ENCODE measurements around the gene ORAI3. TPM values are rescaled to one million over a fixed set of nuclear protein-coding genes. Genes with fewer than 3 reads are reported as not detected.

The ORAI3 gene
- total RNA-seq, 6 donors from 2014 or later: 22.2 to 33.9 (median 28.4) TPM

GRCh38 chr16:30990105-30990504 is 41.2 kb downstream of the ORAI3 start:
- peaks cover 0 to 7% (median 2%) of the 10 kb centered on the region in 4 donors for H3K36me3 ChIP-seq
- H3K4me3 ChIP-seq: no peak overlapping the region
- ATAC-seq (ENCODE audit: low FRiP score in 2 of 2) (no peak), DNase-seq (no peak)
- no peaks in the 10 kb centered on the region for H3K9me3 ChIP-seq
- no peaks in the 10 kb centered on the region for H3K27me3 ChIP-seq
- TF ChIP-seq CTCF (IDR thresholded peaks at IDR 0.05) (no peak), POLR2A (IDR thresholded peaks at IDR 0.05) (no peak), POLR2AphosphoS5 (IDR thresholded peaks at IDR 0.05) (no peak), EP300 (IDR thresholded peaks at IDR 0.05) (no peak)
- H3K4me1 ChIP-seq: peaks cover 6 to 7% (median 6%) of the 10 kb centered on the region in 4 donors
- H3K27ac ChIP-seq: no peak overlapping the region
- 56 to 69% methylated on average over 5 to 10 of the region's 12 CpGs for WGBS, 2 donors

- ATAC-seq (ENCODE audit: low FRiP score in 2 of 2): no peak
- no peak for TF ChIP-seq POLR2A (IDR thresholded peaks at IDR 0.05)
- no peak for TF ChIP-seq POLR2AphosphoS5 (IDR thresholded peaks at IDR 0.05)
- no peak for TF ChIP-seq EP300 (IDR thresholded peaks at IDR 0.05)
- 73 to 89% methylated on average over 8 of the region's 8 CpGs for WGBS, 2 donors
These were observed 42.2 kb downstream of the ORAI3 start for GRCh38 chr16:30991052-30991451.

GRCh38 chr16:30992276-30992780 is 43.5 kb downstream of the ORAI3 start:
- H3K9me3 ChIP-seq: no peaks in the 10 kb centered on the region
- peaks cover 0 to 4% (median 0%) of the 10 kb centered on the region in 4 donors for H3K36me3 ChIP-seq
- no peak overlapping the region for H3K27ac ChIP-seq
- H3K4me1 ChIP-seq: peaks cover 8 to 12% (median 10%) of the 10 kb centered on the region in 4 donors
- no peak for TF ChIP-seq POLR2A (IDR thresholded peaks at IDR 0.05)
- no peak for TF ChIP-seq POLR2AphosphoS5 (IDR thresholded peaks at IDR 0.05)
- TF ChIP-seq EP300 (IDR thresholded peaks at IDR 0.05): no peak
- no peak for TF ChIP-seq CTCF (IDR thresholded peaks at IDR 0.05)
- DNase-seq (no peak), ATAC-seq (ENCODE audit: low FRiP score in 2 of 2) (no peak)
- WGBS, 2 donors: 72% methylated on average over 5 to 18 of the region's 21 CpGs
- no peak overlapping the region for H3K4me3 ChIP-seq
- no peaks in the 10 kb centered on the region for H3K27me3 ChIP-seq

More at GRCh38 chr16:30991052-30991451, 42.2 kb downstream of the ORAI3 start:
- Histone ChIP-seq H3K27ac (no peak overlapping the region), H3K9me3 (no peaks in the 10 kb centered on the region), H3K4me1 (no peaks in the 10 kb centered on the region), H3K4me3 (no peak overlapping the region), H3K36me3 (peaks cover 0 to 7% (median 2%) of the 10 kb centered on the region in 4 donors), H3K27me3 (no peaks in the 10 kb centered on the region)
- DNase-seq: no peak

- no peak for DNase-seq
- H3K27me3 ChIP-seq: no peaks in the 10 kb centered on the region
- H3K9me3 ChIP-seq: no peaks in the 10 kb centered on the region
- no peak for ATAC-seq (ENCODE audit: low FRiP score in 2 of 2)
- no peak overlapping the region for H3K4me3 ChIP-seq
- H3K4me1 ChIP-seq: peaks cover 14 to 17% (median 15%) of the 10 kb centered on the region in 4 donors
- H3K27ac ChIP-seq: no peak overlapping the region
- 73 to 74% methylated on average over 25 to 29 of the region's 29 CpGs for WGBS, 2 donors
- no peaks in the 10 kb centered on the region for H3K36me3 ChIP-seq
- TF ChIP-seq EP300 (IDR thresholded peaks at IDR 0.05) (no peak), POLR2A (IDR thresholded peaks at IDR 0.05) (no peak), POLR2AphosphoS5 (IDR thresholded peaks at IDR 0.05) (no peak), CTCF (IDR thresholded peaks at IDR 0.05) (no peak)
These were observed 44.3 kb downstream of the ORAI3 start for GRCh38 chr16:30992931-30993816.

- peaks cover 14 to 17% (median 15%) of the 10 kb centered on the region in 4 donors for H3K4me1 ChIP-seq
- H3K27ac ChIP-seq: no peak overlapping the region
- H3K36me3 ChIP-seq: no peaks in the 10 kb centered on the region
- TF ChIP-seq EP300 (IDR thresholded peaks at IDR 0.05): no peak
- no peak for TF ChIP-seq POLR2A (IDR thresholded peaks at IDR 0.05)
- TF ChIP-seq CTCF (IDR thresholded peaks at IDR 0.05): no peak
- no peak for TF ChIP-seq POLR2AphosphoS5 (IDR thresholded peaks at IDR 0.05)
- no peaks in the 10 kb centered on the region for H3K27me3 ChIP-seq
- 79 to 84% methylated on average over 11 of the region's 11 CpGs for WGBS, 2 donors
- H3K4me3 ChIP-seq: no peak overlapping the region
- ATAC-seq (ENCODE audit: low FRiP score in 2 of 2): no peak
- no peaks in the 10 kb centered on the region for H3K9me3 ChIP-seq
- DNase-seq: no peak
These were observed 47.1 kb downstream of the ORAI3 start for GRCh38 chr16:30995927-30996323.

Measured in upper lobe of left lung (tissue), 6 donors.